CD4-positive, alpha-beta T cell treated with Interleukin-1 beta for 1 hour (primary cell): ENCODE results near the gene MAP7.
"Not testable (repeated sequence)": the region's sequence is repeated elsewhere in the genome, so short reads cannot be mapped to it uniquely, and the experiment has no call there.

Experiments
- DNase-seq, 2 donors: peaks; one replicate each; pipeline ENCODE4 v3.0.0-alpha.2; 2020 to 2022

MAP7 gene

DNA sequence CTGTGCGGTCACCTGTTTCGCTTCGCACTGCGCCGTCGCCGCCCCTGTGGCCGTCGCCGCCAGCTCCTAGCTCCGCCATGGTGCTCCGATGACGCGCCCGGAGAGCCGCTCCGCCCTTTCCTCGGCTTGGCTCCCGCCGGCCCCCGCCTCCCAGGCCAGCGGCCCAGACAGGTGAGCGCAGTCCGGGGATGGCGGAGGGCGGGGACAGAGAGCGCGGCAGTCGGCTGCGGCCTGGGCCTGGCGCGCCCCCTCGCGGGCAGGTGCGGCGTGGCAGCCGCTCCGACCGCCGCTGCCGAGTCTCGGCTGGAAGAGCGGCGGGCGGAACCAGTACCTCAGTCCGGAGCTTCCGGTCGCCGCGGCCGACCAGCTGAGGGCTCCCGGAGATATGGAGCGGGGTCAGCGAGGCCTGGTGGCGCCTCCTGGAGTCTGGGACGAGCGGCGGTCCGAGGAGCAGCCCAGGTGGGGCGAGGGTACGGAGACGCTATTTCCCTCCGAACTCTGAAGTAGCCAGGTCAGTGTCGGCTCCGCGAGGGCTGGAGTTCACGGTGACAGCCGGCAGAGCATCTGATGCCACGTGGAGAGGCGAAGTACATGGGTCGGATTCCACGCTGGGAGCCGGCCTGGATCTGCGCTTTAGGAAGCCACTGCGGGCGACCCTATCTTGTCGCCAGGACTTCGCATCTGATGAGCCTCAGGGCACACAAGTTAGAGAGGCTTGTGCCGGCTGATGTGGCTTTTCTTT lies at the start of gene MAP7:
MAP7 (minus strand) TSS at position 93 of the 742 bp plus-strand sequence; CDS start at position 79, 14 bp downstream.
- DNase-seq, result peak; percentile 66 to 73

DNA sequence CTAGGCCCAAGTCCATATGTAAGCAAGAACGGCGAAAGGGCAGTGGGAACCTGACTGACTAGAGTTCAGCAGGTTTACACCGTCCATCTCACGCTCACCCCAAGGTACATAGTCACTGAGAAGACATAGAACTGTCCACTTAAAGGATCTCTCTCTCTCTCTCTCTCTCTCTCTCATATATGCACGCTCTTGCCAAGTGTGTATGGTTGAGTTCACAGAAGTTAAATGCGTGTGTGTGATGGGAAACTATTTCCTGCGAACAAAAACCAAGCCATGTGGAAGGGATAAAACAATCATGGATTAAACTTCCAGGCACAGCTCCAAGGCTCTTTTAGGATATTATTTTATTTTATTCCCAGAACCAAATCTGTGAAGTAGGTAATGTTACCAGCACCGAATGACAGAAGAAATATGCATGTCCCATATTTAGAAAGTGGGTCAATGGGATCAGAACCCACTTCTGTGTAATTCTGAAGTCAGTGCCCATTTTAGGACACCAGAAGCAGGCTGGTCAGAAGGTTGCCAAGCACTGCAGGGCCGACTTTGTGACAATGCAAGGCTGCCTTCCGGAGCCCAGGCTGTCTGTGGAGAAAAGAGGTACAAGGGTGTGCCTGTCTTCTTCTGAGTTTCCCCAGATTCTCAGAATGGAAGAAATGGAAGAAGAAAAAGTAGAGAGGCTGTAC lies 49.2 kb upstream of the MAP7 start:
- no peak for DNase-seq

DNA sequence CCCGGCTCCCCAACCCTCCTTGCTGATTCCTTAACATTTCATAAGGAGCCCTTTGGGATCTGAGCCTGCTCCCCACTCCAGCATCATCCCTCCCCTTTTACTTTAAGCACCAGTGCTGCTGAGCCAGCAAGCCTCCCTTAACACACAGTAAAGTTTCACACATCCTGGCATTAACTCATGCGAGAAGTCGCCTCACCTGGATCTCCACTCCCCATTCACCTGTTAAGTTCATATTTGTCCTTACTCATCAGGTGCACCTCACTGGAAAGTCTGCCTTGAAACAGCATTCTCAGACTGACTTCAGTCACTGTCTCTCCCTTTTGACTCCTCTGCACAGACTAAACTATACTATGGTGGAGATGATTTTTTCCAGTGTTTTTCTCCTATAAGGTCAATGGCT lies 47.8 kb upstream of the MAP7 start:
- no peak for DNase-seq

DNA sequence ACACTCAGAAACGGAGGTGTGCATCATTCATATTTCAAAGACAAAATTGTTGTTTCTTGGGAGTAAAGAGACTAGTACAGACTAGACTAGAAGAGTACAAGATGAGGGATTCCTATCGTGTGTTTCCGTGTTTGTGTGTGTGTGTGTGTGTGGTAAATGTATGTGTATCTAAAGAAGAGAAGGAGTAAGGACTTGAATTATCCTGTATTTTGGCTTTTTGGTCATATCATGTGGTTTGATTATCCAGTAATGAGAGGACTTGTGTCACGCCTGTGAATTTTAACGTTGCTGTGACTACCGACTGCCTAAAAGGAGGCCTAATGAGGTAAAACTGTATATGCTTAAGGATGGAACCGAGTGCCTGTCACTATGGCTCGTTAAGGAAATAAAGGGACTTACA lies 44.4 kb upstream of the MAP7 start:
- DNase-seq, result no peak

DNA sequence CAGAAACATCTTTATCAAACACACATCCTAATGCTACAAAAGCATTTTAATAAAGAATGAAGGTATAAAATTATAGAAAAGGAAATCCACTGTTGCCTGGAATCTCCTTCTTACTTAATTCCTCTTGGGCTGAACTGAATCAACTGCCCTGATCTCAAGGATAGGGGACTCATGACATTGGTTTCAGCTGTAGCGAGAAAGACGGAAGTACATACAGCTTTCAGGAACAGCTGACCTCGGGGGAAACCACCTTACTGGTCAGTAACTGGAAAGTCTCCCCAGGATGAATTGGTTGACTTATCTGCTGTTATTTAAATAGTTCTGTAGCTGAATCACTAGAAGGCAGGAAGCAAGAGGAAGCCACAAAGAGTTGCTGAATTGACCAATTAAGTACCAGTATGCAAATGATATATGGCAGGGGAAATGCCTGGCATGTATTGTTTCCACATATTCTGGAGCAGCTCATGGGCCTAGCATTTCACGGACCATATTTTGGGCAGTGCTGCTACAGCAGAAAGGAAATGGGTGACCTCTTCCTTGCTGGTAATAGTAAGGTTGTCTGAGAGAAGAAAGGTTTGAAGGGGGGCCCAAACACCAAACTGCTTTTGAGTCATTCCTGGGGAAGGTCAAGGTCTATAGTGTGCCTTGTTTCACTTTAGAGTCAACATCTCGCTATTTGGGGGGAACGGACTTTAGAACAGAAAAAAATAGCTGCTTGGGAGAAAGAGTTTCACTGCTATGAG lies 43.7 kb upstream of the MAP7 start:
- peak; percentile 62 to 73 for DNase-seq

DNA sequence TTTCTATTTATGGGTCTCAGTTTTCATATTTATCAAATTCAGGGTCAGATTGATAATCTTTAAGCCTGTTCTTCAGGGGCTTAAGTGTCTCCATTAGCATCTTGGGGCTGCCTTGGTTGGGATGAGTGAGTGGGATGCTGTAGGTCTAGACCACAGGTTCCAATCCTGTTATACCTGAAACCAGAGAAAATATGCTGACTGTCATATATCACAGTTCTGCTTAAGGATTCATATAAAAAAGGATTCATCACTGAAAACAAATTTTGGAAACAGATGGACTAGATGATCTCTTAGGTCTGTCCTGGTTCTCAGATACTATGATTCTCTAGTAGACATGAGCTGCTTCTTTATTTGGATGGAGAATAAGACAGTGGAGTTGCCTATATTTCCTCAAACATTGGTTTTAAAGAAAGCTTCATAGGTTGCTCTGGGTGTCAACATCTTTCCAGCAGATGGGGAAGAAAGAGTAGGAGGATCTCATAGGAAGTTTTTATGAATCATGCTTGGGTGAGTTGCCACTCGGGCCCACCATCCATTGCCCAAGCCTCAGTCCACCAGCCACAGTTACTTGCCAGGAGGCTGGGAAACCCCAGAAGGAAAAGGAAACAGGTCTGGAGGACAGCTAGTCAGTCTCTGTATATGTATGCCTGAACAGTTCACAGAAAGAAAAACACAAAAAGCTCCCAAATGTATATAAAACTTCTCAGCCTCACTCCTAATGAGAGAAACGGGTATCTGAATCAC lies 42.9 kb upstream of the MAP7 start:
- DNase-seq, result peak in 1 of 2 donors; percentile 70

DNA sequence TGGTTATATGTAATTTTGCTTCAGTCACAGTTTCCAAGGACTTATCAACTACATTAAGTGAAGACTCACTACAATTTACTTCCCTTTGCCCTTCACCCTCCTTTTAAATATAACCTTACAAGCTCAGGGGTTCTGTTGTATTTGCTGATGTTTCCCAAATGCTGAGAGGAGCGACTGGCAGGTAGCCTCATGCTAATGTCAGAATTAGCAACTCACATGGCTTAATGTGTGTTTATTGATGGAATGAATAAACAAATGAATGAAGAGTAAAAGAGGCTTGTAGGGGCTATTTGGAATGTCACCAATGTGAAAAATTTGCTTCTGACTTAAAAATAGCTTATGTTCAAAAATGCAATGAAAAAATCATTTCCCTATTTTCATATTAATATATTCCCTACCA lies 41.4 kb upstream of the MAP7 start:
- no peak for DNase-seq

DNA sequence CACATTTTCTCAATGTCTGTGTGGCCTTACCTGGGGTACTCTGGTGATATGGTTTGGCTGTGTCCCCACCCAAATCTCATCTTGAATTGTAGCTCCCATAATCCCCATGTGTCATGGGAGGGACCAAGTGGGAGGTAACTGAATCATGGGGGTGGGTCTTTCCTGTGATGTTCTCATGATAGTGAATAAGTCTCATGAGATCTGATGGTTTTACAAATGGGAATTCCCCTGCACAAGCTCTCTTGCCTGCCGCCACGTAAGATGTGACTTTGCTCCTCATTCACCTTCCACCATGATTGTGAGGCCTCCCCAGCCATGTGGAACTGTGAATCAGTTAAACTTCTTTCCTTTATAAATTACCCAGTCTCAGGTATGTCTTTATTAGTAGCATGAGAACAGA lies 40.6 kb upstream of the MAP7 start:
- not testable (repeated sequence) for DNase-seq

DNA sequence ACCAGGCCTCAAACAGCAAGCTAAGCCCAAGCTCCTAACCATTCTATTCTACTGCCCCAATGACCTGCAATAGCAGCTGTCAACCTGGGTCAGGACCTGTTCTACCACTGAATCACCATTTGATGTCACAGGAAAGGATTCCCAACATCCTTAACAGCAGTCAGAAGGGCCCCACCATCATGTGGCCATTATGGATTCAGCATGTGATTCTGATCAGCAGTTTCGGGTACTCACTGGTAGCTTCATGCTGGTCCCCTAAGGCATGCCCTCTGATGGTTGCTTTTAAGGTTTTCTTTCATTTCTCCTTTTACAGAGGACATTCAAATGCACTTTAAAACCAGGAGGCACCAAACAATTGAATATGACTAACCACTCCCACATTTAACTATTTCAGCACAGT lies 37.3 kb upstream of the MAP7 start:
- no peak for DNase-seq

DNA sequence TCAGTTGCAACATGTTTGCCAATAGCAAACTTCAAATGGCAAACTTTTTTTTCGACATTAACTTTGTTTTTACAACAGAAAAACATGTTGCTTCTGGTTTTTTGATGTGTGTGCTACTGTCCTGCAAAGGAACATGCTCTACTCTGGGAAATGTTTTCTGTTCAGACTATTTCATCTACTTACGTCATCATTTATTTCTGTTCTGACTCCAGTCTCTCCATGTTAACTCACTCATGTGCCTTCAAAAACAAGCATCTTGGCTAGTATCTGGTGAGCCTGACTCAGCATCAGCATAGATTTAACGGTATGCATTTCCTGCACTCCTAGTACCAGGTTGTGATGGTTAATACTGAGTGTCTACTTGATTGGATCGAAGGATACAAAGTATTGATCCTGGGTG lies 36.1 kb upstream of the MAP7 start:
- DNase-seq, result no peak

DNA sequence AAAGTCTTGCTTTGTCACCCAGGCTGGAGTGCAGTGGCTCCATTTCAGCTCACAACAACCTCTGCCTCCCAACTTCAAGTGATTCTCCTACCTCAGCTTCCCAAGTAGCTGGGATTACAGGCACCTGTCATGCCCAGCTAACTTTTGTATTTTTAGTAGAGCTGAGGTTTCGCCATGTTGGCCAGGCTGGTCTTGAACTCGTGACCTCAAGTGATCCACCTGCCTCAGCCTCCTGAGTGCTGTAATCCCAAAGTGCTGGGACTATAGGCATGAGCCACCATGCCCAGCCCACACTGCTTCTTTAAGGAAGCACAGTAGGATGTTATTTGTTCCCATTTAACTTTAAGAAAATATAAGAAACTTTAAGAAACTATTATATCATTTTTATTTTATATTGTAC lies 35.3 kb upstream of the MAP7 start:
- DNase-seq, result not testable (repeated sequence)

DNA sequence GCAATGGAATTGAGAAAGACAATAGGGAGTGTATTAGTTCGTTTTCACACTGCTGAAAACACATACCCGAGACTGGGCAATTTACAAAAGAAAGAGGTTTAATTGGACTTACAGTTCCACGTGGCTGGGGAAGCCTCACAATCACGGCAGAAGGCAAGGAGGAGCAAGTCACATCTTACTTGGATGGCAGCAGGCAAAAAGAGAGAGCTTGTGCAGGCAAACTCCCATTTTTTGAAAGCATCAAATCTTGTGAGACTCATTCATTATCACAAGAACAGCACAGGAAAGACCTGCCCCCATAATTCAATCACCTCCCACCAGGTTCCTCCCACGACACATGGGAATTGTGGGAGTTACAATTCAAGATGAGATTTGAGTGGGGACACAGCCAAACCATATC lies 34.1 kb upstream of the MAP7 start:
- not testable (repeated sequence) for DNase-seq

DNA sequence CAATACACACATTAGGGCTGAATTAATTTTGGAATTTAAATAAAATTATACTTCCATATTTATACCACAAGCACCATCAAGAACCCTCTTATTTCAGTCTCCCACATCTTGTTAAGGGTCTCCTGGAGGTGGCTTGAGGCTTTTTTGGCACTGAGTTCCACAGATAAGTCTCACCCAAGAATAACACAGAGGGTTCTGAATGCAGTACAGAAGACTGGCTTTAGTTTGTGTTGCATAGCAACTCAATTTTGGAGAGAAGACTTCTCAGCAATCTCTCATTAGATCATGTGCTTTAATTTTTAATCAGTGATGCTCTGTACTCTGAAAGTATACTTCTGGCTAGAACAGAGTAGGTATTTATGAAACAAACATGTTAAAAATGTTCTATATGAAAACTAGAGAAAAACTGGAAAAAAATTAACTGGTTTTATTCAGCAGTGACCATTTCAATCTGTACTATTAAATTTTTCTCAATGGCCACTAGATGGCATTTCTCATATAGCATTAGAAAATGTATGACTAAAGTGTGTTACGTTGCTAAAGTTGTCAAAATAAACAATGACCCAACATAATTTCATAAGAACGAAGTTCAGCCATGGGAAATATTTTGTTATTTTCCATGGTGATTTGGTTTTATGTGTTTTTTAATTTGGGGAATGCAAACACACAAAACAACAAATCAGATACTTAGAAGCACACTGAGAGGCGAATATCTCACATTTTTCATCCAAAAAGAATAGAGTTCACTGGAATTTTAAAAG lies 32.7 kb upstream of the MAP7 start:
- peak in 1 of 2 donors; percentile 18 for DNase-seq

DNA sequence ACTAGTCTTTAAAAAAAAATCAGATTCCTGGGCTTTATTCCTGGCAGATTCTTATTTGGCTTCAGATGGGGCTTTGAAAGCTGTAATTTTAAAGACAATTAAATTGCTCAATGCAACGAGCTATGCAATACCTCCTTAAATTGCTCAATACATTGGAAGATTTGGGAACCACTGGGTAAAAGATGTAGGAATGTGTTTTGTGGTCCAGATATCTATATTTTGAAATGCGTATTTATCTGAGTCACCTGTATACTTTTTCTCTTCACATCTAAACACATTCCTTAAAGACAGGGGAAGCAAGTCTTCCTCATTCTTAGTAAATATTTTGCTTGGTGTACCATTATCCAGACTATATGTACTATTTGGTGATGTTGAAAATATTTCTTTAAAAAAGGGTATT lies 29.6 kb upstream of the MAP7 start:
- DNase-seq, result no peak

DNA sequence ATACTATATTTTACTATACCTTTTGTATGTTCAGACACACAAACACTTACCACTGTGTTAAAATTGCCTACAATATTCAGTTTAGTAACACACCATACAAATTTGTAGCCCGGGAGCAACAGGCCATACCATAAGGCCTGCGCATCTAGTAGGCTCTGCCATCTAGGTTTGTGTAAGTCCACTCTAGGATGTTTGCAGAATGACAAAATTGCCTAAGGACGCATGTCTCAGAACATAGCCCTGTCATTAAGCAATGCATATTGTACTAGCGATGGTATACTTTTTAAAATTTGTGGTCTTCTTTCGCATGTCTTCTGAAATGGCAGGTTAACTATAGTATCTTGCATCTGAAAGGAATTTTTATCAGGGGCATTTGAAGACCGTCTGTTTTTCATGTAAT lies 26.6 kb upstream of the MAP7 start:
- no peak for DNase-seq

DNA sequence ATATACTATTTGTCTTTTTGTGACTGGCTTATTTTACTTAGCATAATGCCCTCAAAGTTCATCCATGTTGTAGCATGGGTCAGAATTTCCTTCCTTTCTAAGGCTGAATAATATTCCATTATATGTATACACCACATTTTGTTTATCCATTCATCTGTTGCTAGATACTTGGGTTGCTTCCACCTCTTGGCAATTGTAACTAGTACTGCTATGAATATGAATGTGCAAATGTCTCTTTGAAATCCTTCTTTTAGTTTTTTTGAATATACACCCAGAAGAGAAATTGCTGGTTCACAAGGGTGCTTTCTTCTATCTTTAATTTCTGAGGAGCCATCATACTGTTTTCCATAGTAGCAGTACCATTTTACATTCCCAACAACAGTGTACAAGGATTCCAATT lies 21.3 kb upstream of the MAP7 start:
- no peak for DNase-seq

DNA sequence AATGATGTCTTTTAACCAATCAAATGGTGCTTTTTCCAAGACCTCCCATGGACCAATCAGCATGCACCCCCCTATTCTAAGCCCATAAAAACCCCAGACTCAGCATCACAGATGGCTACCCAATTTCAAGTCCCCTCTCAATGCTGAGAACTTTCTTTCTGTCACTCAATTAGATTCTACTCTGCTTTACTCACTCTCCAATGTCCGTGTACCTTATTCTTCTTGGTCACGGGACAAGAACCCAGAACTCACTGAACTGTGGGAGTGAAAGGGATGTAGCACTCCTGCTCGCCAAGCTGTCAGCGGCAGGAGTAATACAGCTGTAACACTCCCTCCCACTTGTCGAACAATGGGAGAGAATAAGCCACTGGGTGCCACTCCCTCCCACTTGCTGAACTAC lies 20.8 kb upstream of the MAP7 start:
- no peak for DNase-seq

DNA sequence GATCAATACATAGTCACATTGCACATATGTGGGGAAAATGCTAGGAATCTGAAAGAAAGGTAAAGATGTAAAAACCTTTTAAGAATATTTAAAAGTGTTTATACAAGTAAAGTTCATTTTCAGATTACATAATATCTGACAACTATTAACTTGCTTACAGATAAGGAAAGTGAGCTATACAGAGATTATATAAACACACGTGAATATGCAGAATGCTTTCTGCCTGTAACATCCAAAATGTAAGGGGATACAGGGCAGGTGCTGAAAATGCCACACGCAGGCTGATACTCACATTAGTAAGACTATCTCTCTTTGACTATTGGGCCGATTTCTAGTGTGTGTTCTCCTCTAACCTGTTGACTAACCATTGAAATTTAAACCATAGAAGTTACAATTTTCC lies 17.9 kb upstream of the MAP7 start:
- no peak for DNase-seq

DNA sequence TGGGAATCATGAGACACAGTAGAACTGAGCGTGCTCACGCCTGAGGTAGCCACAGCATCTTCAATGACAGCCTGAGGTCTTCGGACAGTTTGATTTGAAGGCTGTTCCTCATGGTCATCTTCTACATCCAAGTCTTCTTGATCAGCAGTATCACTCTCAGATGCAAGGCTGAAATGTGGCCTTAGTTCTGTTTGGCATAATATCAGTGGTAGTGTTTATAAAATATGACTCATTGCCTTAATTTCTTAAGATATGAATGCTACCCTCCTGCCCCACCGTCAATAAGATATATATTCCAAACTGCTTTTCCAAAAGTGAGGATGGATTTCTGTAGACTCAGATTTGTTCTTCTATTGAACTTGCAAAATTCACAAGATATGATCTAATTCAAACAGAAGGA lies 17.5 kb upstream of the MAP7 start:
- DNase-seq, result no peak

DNA sequence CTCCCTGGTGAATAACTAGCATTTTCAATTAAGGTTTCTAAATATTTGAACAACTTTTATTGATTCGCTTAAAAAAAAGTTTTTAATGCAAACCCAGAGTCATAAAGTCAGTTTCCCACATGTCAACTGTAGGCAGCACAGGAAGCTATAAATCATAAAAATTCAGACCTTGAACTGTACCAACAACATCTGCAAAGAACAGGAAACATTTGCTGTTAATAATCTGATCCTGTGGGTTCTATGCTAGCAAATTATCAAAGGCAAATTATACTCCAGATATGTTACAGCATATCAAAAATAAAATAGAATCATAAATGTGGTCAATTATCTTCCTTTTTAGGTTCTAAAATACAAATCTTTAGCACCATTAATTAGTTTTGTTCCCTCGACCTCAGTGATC lies 16.6 kb upstream of the MAP7 start:
- DNase-seq, result no peak

DNA sequence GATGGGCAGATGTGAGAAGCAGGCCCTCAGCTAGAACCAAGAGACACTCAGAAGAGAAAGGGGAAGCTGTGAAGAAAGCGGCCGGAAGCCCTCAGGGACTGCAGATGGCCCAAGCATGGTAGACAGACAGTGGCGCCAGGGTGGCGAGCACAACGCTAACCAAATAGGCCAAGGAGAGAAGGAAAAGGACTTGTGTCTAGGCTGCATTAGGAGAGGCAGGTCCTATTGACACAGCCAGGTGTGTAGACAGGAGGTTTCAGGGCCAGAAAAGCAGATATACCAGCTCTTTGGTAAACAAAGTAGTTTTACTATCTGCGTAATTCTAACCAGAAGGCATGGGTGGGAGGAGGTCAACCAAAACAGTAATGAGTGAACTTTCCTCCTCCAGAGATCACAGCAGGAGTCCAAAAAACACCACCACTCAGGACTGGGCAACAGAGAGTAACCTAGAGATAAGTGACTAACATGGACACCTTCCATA lies 15.8 kb upstream of the MAP7 start:
- DNase-seq, result peak in 1 of 2 donors; percentile 18

DNA sequence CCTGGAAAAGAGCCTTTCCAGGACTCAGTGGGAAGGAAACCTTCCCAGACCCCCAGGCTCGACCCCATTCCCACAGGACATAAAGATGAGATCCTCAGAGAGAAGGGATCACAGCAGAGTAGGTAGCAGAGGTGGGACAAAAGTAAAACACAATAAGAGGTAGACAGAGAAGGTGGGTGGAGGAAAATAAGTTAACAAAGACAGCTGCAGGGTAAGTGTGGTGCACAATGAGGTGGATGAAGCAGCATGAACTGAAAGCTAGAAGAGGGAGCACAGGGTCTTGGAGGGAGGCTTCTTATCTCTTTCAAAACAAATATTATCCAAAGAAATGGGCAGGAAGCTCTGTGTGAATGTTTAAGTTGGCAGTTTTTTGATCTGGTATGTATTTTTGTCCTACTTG lies 14.0 kb upstream of the MAP7 start:
- no peak for DNase-seq
